ENCODE results near the gene GHR.

DNA sequence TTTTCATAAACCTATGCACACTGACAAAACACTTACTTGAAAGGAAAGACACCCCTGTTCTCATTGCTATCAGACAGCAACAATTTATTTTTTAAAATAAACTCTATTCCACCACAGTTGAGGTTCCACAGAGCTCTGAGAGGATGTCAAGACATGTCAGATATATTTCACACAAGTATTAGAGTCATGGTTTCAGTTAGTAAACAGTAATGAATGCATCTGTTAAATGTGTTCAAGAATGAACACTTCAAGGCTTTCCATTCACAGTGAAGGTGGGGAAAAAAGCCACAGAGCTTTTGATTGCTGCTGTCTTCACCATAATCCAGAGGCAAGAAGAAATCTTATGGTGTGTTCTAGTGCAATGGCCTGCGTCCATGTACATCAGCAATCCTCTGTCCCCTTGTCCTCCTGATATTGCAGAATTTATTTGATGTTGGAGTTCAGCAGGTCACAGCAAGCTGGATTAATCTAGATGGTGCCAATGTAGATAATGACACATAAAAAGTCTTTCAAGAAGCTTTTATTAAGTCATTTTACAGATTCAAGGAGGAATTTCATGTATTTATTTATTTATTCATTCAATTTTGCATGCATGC, 146.8 kb downstream of the GHR start:
- TF ChIP-seq CTCF (IDR thresholded peaks at IDR 0.05) (no peak), ZFX (IDR thresholded peaks at IDR 0.05; ENCODE audit: borderline replicate concordance) (no peak)
